Chondrocyte (in vitro differentiated cells): Measurements from ENCODE around the gene PRKD2. TPM values are rescaled to one million over a fixed set of nuclear protein-coding genes. Genes with fewer than 3 reads are reported as not detected.
A peak's percentile ranks its signal among the peaks of the same experiment; 100 is the strongest.

Experiments used
- DNase-seq: peaks from one replicate; pipeline ENCODE4 v3.0.0; 2021; ENCODE audit warnings: mixed read lengths, low spot score
- H3K27ac Mint-ChIP-seq: one replicate; pipeline ENCODE4 v1.8.0; 2021; ENCODE audit warnings: mild to moderate bottlenecking, moderate library complexity, mixed read lengths; ENCODE audit not compliant: unreplicated experiment
- H3K27me3 Mint-ChIP-seq: 2 replicates; pipeline ENCODE4 v1.8.0; 2021; ENCODE audit warnings: low read depth, mixed read lengths
- H3K36me3 Mint-ChIP-seq: 2 replicates; pipeline ENCODE4 v1.8.0; 2021; ENCODE audit warnings: low read depth, mixed read lengths
- H3K4me1 Mint-ChIP-seq: 2 replicates; pipeline ENCODE4 v1.8.0; 2021; ENCODE audit warnings: low read depth, mild to moderate bottlenecking, mixed read lengths
- H3K4me3 Mint-ChIP-seq: one replicate; pipeline ENCODE4 v1.8.0; 2021; ENCODE audit warnings: mild to moderate bottlenecking, moderate library complexity, mixed read lengths; ENCODE audit not compliant: unreplicated experiment
- H3K9me3 Mint-ChIP-seq: 2 replicates; pipeline ENCODE4 v1.8.0; 2021; ENCODE audit warnings: low read depth, mixed read lengths
- CTCF ChIP-seq: fragments of 200-600 bp; sonication (generic); IDR thresholded peaks from 2 replicates; pipeline ENCODE4 v1.5.0; 2021; ENCODE audit warnings: antibody characterized with exemption, mild to moderate bottlenecking, moderate library complexity
- total RNA-seq: library from RNA; stranded (reverse); gene quantifications from 3 replicates; pipeline ENCODE4 v1.2.1, GENCODE V29; 2021

The PRKD2 gene
- total RNA-seq, 1 donor from 2014 or later = 23.3 TPM

GRCh38 chr19:46755077-46755852 is 38.4 kb upstream of the PRKD2 start:
- peaks cover 4% of the 10 kb centered on the region for H3K36me3 Mint-ChIP-seq
- no peaks in the 10 kb centered on the region for H3K27me3 Mint-ChIP-seq
- H3K9me3 Mint-ChIP-seq = no peaks in the 10 kb centered on the region
- H3K4me3 Mint-ChIP-seq = no peak overlapping the region
- no peak for DNase-seq
- no peak for TF ChIP-seq CTCF
- H3K4me1 Mint-ChIP-seq = peaks cover 15% of the 10 kb centered on the region
- peak overlapping the region; percentile 83 for H3K27ac Mint-ChIP-seq

- H3K4me3 Mint-ChIP-seq = no peak overlapping the region
- H3K36me3 Mint-ChIP-seq = peaks cover 4% of the 10 kb centered on the region
- no peaks in the 10 kb centered on the region for H3K9me3 Mint-ChIP-seq
- peak overlapping the region; percentile 71 for H3K27ac Mint-ChIP-seq
- H3K27me3 Mint-ChIP-seq = no peaks in the 10 kb centered on the region
- peaks cover 7% of the 10 kb centered on the region for H3K4me1 Mint-ChIP-seq
- peak; percentile 72 for TF ChIP-seq CTCF
- no peak for DNase-seq
Measured at GRCh38 chr19:46753420-46754155, 36.7 kb upstream of the PRKD2 start.

DNA sequence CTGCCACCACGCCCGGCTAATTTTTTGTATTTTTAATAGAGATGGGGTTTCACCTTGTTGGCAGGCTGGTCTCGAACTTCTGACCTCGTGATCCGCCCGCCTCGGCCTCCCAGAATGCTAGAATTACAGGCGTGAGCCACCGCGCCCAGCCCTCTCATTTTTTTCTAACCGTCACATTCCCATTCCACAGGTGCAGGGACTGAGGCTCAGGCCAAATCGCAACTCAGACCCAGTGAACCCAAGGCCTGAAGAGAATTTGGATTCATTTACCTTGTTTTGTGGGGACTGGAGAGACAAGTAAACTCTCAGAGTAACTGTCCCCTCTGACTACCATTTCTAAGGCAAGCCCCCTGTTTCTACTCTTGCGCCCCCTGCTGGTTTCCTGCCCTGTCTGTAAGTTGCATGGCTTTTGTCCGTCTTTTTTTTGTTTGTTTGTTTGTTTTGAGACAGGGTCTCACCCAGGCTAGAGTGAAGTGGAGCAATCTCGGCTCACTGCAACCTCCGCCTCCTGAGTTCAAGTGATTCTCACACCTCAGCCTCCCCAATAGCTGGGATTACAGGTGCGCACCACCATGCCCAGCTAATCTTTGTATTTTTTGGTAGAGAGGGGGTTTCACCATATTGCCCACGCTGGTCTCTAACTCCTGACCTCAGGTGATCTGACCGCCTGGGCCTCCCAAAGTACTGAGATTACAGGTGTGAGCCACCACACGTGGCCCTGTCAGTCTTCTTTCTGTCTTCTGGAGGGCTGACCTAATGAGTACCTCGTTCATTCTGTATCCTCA is 31.6 kb upstream of the PRKD2 start:
- no peak overlapping the region for H3K4me3 Mint-ChIP-seq
- DNase-seq = no peak
- no peaks in the 10 kb centered on the region for H3K27me3 Mint-ChIP-seq
- no peak overlapping the region for H3K27ac Mint-ChIP-seq
- peaks cover 22% of the 10 kb centered on the region for H3K4me1 Mint-ChIP-seq
- peaks cover 4% of the 10 kb centered on the region for H3K36me3 Mint-ChIP-seq
- peak; percentile 85 for TF ChIP-seq CTCF
- no peaks in the 10 kb centered on the region for H3K9me3 Mint-ChIP-seq

- Mint-ChIP-seq H3K9me3 (no peaks in the 10 kb centered on the region), H3K27me3 (no peaks in the 10 kb centered on the region), H3K4me1 (peaks cover 37% of the 10 kb centered on the region), H3K27ac (peak within 1 kb of the TSS; percentile 86), H3K36me3 (no peaks in the 10 kb centered on the region), H3K4me3 (peak within 1 kb of the TSS; percentile 97)
- DNase-seq = no peak
- TF ChIP-seq CTCF = no peak
Measured at GRCh38 chr19:46746281-46747057, 29.6 kb upstream of the PRKD2 start, which contains the start of gene STRN4. STRN4 (minus strand) TSS chr19:46746450; CDS start chr19:46746430, 20 bp downstream.
